AG04450 (cell line): ENCODE results near the gene ARHGAP19. TPM values are rescaled to one million over a fixed set of nuclear protein-coding genes. Genes with fewer than 3 reads are reported as not detected.

Source experiments
- CTCF ChIA-PET: fragments of 300-600, 350-600 bp; formaldehyde crosslinking; extraction: SDS; loops from one replicate; lab custom pipeline; 2022; ENCODE audit warnings: antibody characterized with exemption, inconsistent platforms; lab: Charles Lee
- POLR2A ChIA-PET: fragments of 350-600 bp; formaldehyde crosslinking; extraction: SDS; loops from one replicate; lab custom pipeline; 2021; ENCODE audit warnings: antibody characterized with exemption, inconsistent platforms; lab: Yijun Ruan, JAX
- DNase-seq: peaks from one replicate; pipeline ENCODE4 v3.0.0-alpha.2; 2011; ENCODE audit warnings: low read depth, low spot score
- H3K27ac ChIP-seq: one replicate; pipeline ENCODE4 v1.5.1; 2012; ENCODE audit warnings: low read depth, low read length, control low read depth
- H3K27me3 ChIP-seq: one replicate; pipeline ENCODE4 v1.6.0; 2012; ENCODE audit warnings: low read length; ENCODE audit not compliant: control insufficient read depth, insufficient read depth
- H3K4me3 ChIP-seq: 2 replicates; pipeline ENCODE4 v1.5.1; 2011; ENCODE audit warnings: mild to moderate bottlenecking, low read depth, low read length, control low read depth
- H3K9me3 ChIP-seq: 2 replicates; pipeline ENCODE4 v1.5.1; 2012; ENCODE audit warnings: low read length; ENCODE audit not compliant: control insufficient read depth, insufficient read depth
- polyA plus RNA-seq: library from polyadenylated mRNA; depleted of rRNA; stranded (reverse); fragments of >200 nt; gene quantifications from 2 replicates; pipeline ENCODE4 v1.2.3, GENCODE V29; 2011
- TF ChIP-seq, protein P1 (sequence below): IDR thresholded peaks from 2 replicates; pipeline ENCODE4 v1.5.1; 2011; ENCODE audit warnings: low read depth, low read length, control low read depth, inconsistent platforms

The ARHGAP19 gene
- polyA plus RNA-seq, 1 experiment, result 8.6 TPM

GRCh38 chr10:97319671-97320479 is 27.4 kb upstream of the ARHGAP19 start:
- TF ChIP-seq, protein P1, sequence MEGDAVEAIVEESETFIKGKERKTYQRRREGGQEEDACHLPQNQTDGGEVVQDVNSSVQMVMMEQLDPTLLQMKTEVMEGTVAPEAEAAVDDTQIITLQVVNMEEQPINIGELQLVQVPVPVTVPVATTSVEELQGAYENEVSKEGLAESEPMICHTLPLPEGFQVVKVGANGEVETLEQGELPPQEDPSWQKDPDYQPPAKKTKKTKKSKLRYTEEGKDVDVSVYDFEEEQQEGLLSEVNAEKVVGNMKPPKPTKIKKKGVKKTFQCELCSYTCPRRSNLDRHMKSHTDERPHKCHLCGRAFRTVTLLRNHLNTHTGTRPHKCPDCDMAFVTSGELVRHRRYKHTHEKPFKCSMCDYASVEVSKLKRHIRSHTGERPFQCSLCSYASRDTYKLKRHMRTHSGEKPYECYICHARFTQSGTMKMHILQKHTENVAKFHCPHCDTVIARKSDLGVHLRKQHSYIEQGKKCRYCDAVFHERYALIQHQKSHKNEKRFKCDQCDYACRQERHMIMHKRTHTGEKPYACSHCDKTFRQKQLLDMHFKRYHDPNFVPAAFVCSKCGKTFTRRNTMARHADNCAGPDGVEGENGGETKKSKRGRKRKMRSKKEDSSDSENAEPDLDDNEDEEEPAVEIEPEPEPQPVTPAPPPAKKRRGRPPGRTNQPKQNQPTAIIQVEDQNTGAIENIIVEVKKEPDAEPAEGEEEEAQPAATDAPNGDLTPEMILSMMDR, result no peak
- H3K27me3 ChIP-seq, result peaks cover 6% of the 10 kb centered on the region
- H3K27ac ChIP-seq, result no peak overlapping the region
- ChIA-PET POLR2A (interaction anchor here (1.0 to 2.3 kb wide), 4 partner anchors 8 to 41 kb away, joined by 4 to 18 read pairs (median 5); partner anchors contain the start of genes ARHGAP19 and FRAT2), CTCF (interaction anchor here (0.8 to 2.0 kb wide), 5 partner anchors 11 to 85 kb away, joined by 3 to 7 read pairs (median 4); no protein-coding TSS in a partner anchor)
- H3K4me3 ChIP-seq, result peak overlapping the region; percentile 79
- no peaks in the 10 kb centered on the region for H3K9me3 ChIP-seq
- DNase-seq, result no peak

GRCh38 chr10:97318772-97319651 is 26.6 kb upstream of the ARHGAP19 start, which contains the start of gene FRAT1:
FRAT1 (plus strand) TSS chr10:97319271; CDS start chr10:97319454, 183 bp downstream.
- ChIA-PET POLR2A (interaction anchor here (0.7 to 2.3 kb wide), 4 partner anchors 15 to 99 kb away, joined by 4 to 18 read pairs (median 5); partner anchors contain the start of genes ARHGAP19 and FRAT2), CTCF (interaction anchor here (0.6 to 2.0 kb wide), 5 partner anchors 12 to 117 kb away, joined by 3 to 9 read pairs (median 5); no protein-coding TSS in a partner anchor)
- Histone ChIP-seq H3K9me3 (no peaks in the 10 kb centered on the region), H3K4me3 (peak within 1 kb of the TSS; percentile 79), H3K27ac (peak within 1 kb of the TSS; percentile 98), H3K27me3 (peaks cover 6% of the 10 kb centered on the region)
- peak; percentile 88 for DNase-seq
- TF ChIP-seq, protein P1, result no peak

- no peaks in the 10 kb centered on the region for H3K27me3 ChIP-seq
- H3K27ac ChIP-seq, result no peak overlapping the region
- no peaks in the 10 kb centered on the region for H3K9me3 ChIP-seq
- ChIA-PET POLR2A (interaction anchor here (0.7 kb wide), 1 partner anchor 18 kb away, joined by 3 read pairs; no protein-coding TSS in a partner anchor), CTCF (interaction anchor here (0.7 kb wide), 1 partner anchor 36 kb away, joined by 3 read pairs; no protein-coding TSS in a partner anchor)
- TF ChIP-seq, protein P1, result no peak
- H3K4me3 ChIP-seq, result no peak overlapping the region
- DNase-seq, result no peak
Observed at GRCh38 chr10:97314671-97315070, 22.2 kb upstream of the ARHGAP19 start.

GRCh38 chr10:97312897-97313296 is 20.5 kb upstream of the ARHGAP19 start:
- Histone ChIP-seq H3K27me3 (no peaks in the 10 kb centered on the region), H3K4me3 (no peak overlapping the region), H3K9me3 (no peaks in the 10 kb centered on the region), H3K27ac (no peak overlapping the region)
- ChIA-PET POLR2A (no interaction called here), CTCF (no interaction called here)
- DNase-seq, result no peak
- TF ChIP-seq, protein P1, result no peak
